ENCODE data around the gene NIBAN1. TPM values are rescaled to one million over a fixed set of nuclear protein-coding genes. Genes with fewer than 3 reads are reported as not detected.
"Not testable (repeated sequence)": the region's sequence is repeated elsewhere in the genome, so short reads cannot be mapped to it uniquely, and the experiment has no call there.

Gene NIBAN1, protein sequence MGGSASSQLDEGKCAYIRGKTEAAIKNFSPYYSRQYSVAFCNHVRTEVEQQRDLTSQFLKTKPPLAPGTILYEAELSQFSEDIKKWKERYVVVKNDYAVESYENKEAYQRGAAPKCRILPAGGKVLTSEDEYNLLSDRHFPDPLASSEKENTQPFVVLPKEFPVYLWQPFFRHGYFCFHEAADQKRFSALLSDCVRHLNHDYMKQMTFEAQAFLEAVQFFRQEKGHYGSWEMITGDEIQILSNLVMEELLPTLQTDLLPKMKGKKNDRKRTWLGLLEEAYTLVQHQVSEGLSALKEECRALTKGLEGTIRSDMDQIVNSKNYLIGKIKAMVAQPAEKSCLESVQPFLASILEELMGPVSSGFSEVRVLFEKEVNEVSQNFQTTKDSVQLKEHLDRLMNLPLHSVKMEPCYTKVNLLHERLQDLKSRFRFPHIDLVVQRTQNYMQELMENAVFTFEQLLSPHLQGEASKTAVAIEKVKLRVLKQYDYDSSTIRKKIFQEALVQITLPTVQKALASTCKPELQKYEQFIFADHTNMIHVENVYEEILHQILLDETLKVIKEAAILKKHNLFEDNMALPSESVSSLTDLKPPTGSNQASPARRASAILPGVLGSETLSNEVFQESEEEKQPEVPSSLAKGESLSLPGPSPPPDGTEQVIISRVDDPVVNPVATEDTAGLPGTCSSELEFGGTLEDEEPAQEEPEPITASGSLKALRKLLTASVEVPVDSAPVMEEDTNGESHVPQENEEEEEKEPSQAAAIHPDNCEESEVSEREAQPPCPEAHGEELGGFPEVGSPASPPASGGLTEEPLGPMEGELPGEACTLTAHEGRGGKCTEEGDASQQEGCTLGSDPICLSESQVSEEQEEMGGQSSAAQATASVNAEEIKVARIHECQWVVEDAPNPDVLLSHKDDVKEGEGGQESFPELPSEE
- 11.0 and 12.8 TPM in 2 replicates for total RNA-seq (2014; rRNA removed; shearing (Covaris generic); ENCODE audit: low replicate concordance)

DNA sequence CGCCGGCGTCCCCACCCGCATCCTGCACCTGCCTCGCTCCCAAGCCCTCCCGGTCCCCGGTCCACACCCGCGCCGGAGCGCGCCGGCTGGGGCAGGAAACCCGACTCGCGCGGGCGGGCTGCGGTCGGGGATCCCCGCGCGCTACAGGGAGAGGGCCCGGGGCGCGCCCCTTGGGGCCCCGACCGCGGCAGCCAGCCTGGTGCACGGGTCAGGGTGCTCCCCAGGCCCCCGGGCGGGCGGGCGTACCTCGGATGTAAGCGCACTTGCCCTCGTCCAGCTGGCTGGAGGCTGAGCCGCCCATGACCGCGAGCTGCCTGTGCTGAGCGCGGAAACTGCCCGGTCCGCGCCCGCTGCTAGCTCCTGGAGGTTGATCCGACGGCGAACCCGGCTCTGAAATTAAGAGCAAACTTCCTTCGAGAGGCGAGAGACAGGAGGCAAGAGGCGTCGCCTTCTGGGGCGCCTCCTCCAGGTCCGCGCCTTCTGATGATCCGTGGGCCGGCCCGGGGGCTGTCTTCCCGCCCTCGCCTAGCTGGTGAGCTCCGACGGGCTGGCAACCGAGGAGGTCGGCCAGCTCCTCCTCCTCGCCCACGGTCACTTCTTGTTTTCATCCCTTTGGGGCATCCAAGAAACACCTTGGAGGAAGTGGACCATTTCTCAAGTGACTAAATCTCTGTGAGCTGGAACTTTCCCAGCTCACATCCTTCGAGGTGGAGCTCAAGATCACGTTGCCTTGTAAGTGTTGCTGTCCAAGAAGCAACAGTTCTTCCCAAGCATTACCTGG, at the start of gene NIBAN1:
Gene NIBAN1 (minus strand): TSS at position 453 of the 781 bp plus-strand sequence. CDS start 152 bp downstream, at position 301.
- no peaks in the 10 kb centered on the region for H3K9me3 ChIP-seq
- peak within 1 kb of the TSS; percentile 64 for H3K4me3 ChIP-seq
- H3K36me3 ChIP-seq = no peaks in the 10 kb centered on the region
- DNase-seq = peak; percentile 83
- no peaks in the 10 kb centered on the region; the same call in 1 of the 2 replicates for H3K27me3 ChIP-seq

DNA sequence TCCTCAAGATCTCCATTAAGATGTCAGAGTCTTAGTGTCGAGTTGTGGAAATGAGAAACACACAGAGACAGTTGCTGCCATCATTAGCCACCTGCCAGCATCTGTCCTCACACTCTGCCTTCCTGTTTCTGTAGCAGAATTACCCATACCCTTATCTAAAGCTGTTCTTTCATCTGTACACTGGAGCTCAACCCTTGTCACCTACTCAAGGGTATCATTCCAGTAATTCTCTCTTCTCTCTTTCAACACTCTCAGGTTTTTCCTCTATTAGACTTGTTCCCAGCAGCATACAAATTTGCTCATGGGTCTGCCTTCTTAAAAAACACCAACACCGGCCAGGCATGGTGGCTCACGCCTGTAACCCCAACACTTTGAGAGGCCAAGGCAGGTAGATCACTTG, 43.7 kb upstream of the NIBAN1 start:
- no peak overlapping the region for H3K4me3 ChIP-seq
- no peaks in the 10 kb centered on the region for H3K36me3 ChIP-seq
- DNase-seq = no peak
- H3K27me3 ChIP-seq = no peaks in the 10 kb centered on the region
- no peaks in the 10 kb centered on the region for H3K9me3 ChIP-seq

DNA sequence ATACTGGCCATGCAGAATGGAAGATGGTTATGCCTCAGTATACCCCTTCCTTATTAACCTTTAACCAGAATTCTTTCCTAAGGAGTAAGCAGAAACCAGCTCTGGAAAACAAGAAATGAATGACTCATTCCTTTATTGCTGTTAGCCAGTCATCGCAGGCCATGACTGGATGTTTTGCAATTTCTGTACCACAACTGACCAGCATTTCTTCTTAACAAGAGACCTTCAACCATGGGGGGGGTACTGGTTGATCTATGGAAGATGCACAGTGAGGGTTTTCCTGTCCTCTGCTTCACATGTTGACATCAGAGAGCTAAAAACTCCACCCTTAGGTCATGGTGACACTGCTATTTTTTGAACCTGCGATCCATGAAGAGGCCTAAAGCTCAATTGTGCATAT, 43.0 kb upstream of the NIBAN1 start:
- Histone ChIP-seq H3K4me3 (no peak overlapping the region), H3K9me3 (no peaks in the 10 kb centered on the region), H3K27me3 (no peaks in the 10 kb centered on the region), H3K36me3 (no peaks in the 10 kb centered on the region)
- peak; percentile 65 for DNase-seq

DNA sequence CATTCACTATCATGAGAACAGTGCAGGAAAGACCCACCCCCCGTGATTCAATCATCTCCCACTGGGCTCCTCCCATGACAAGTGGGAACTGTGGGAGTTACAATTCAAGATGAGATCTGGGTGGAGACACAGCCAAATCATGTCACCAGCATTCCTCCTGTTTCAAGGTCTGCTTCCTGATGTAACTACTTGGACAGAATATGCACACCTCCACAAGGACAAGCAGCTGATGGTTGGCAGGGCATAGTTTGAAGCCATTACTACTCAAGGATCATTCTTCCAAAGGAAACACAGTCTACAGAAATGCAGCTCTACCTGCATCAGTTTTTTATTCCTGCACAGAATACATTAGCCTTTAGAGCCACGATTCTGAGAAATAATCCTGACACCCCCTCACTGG, 42.6 kb upstream of the NIBAN1 start:
- Histone ChIP-seq H3K4me3 (no peak overlapping the region), H3K9me3 (no peaks in the 10 kb centered on the region), H3K27me3 (no peaks in the 10 kb centered on the region), H3K36me3 (no peaks in the 10 kb centered on the region)
- no peak for DNase-seq

DNA sequence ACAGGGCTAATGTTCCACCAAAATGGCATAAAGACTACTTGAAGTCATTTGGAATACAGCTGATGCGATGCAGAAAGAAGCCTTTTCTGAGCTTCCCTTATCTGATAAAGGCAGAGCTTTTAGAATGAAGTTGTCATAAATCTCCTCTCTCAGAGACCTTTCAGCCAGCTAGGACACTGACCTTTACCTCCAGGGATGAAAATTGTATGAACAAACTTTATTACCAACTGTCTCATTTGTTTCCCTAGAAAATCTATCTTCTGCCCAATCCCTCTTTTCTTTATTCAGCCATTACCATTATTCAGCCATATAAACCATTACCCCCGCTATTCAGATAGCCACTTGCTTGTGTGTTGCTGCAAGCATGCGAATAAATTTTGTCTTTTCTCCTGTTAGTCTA, 41.3 kb upstream of the NIBAN1 start:
- DNase-seq = no peak

DNA sequence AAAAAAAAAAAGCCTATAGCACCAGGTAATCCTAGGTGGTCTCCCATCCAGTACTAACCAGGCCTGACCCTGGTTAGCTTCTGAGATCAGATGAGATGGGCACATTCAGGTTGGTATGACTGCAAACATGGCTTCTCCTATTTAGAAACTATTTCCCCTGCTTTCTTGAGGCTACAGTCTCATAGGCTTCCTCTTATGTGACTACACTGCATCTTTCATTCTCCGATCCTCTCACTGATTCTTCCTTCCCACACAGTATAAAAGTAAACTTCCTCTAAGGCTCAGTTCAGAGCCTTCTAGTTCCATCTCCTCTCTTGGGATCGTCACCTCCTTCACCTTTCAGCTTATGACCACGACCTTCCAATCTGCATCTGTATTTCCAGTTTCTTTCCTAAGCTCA, 40.6 kb upstream of the NIBAN1 start:
- H3K27me3 ChIP-seq = no peaks in the 10 kb centered on the region
- DNase-seq = no peak
- no peak overlapping the region for H3K4me3 ChIP-seq
- peaks cover 2% of the 10 kb centered on the region; the same call in 1 of the 2 replicates for H3K9me3 ChIP-seq
- no peaks in the 10 kb centered on the region for H3K36me3 ChIP-seq

More for the DNA sequence above, 41.3 kb upstream of the NIBAN1 start:
- Histone ChIP-seq H3K4me3 (no peak overlapping the region), H3K9me3 (no peaks in the 10 kb centered on the region), H3K27me3 (no peaks in the 10 kb centered on the region), H3K36me3 (no peaks in the 10 kb centered on the region)

DNA sequence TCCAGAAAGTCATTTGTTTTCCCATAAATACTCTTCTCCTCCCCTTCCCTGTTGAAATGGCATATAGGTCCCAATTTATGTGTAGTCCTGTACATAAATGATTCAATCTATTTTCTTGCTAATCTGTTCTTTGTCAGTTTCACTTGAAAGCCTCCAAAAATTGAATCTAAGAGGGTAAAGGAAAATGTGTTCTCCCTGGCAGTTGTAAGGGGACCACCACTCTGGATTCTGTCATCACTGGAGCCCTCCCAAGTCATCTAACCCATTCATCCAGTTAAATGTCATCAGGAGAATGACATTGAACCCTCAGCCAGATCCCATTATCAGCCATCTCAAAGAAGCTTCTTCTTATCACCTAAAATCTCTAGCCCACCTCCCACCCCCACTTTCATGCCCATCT, 36.1 kb upstream of the NIBAN1 start:
- Histone ChIP-seq H3K27me3 (no peaks in the 10 kb centered on the region), H3K36me3 (no peaks in the 10 kb centered on the region), H3K9me3 (peaks cover 2% of the 10 kb centered on the region), H3K4me3 (no peak overlapping the region)
- no peak for DNase-seq

DNA sequence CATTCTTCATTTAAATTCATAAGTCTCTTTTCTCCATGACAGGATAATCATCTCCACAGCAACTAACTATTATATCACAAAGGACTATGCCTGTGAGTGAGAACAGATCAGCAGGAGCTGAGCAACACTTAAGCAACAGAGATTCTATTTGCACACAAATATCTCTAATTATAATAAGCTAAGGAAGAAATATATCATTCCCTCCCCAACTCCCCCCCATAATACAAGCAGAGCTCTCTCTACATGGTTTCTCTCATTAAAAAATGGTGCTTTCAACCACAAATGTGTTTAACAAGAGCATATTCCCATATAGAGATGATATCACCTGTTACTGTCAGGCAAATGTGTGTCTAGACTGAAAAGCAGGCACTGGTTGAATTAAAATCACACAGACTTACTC, 34.5 kb upstream of the NIBAN1 start:
- H3K36me3 ChIP-seq = no peaks in the 10 kb centered on the region
- H3K4me3 ChIP-seq = no peak overlapping the region
- H3K9me3 ChIP-seq = peaks cover 2% of the 10 kb centered on the region
- no peak for DNase-seq
- H3K27me3 ChIP-seq = no peaks in the 10 kb centered on the region

DNA sequence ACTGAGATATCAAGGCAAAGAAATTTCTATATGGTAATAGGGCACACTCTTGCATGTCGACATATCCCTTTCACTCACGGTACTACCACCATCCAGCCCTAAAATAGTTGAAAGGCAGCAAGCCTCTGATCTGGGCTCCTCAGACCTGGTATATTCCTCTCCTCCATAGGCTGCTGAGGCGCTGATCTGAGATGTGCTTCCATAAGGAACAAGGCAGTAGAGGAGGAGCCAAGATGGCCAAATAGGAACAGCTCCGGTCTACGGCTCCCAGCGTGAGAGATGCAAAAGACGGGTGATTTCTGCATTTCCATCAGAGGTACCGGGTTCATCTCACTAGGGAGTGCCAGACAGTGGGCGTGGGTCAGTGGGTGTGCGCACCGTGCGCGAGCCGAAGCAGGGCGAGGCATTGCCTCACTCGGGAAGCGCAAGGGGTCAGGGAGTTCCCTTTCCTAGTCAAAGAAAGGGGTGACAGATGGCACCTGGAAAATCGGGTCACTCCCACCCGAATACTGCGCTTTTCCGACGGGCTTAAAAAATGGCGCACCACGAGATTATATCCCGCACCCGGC, 27.1 kb upstream of the NIBAN1 start:
- H3K36me3 ChIP-seq, DNase-seq, H3K9me3 ChIP-seq, H3K4me3 ChIP-seq, H3K27me3 ChIP-seq: not testable (repeated sequence)

DNA sequence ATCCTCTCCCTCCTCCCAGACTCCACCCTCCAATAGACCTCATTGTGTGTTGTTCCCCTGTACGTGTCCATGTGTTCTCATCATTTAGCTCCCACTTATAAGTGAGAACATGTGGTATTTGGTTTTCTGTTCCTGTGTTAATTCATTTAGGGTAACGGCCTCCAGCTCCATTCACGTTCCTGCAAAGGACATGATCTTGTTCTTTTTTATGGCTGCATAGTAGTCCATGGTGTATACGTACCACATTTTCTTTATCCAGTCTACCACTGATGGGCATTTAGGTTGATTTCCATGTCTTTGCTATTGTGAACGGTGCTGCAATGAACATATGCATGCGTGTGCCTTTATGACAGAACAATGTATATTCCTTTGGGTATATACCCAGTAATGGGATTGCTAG, 25.7 kb upstream of the NIBAN1 start:
- not testable (repeated sequence) for H3K27me3 ChIP-seq, DNase-seq, H3K9me3 ChIP-seq, H3K4me3 ChIP-seq, H3K36me3 ChIP-seq

DNA sequence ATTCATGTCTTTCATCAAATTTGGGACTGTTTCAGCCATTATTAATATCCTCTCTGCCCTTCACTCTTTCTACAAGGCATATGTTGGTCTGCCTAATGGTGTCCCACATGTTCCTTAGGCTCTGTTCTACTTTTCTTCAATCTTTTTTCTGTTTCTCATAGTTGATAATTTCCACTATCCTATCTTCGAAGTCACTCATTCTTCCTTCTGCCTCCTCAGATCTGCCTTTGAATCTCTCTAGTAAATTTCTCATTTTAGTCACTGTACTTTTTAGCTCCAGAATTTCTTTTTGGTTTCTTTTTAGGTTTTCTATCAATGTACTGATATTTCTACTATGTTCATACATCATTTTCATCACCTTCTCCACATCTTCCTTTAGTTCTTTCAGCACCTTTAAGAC, 20.0 kb upstream of the NIBAN1 start:
- peaks cover 2% of the 10 kb centered on the region; the same call in 1 of the 2 replicates for H3K27me3 ChIP-seq
- no peaks in the 10 kb centered on the region for H3K36me3 ChIP-seq
- no peak overlapping the region for H3K4me3 ChIP-seq
- no peak for DNase-seq
- no peaks in the 10 kb centered on the region; the same call in 1 of the 2 replicates for H3K9me3 ChIP-seq

DNA sequence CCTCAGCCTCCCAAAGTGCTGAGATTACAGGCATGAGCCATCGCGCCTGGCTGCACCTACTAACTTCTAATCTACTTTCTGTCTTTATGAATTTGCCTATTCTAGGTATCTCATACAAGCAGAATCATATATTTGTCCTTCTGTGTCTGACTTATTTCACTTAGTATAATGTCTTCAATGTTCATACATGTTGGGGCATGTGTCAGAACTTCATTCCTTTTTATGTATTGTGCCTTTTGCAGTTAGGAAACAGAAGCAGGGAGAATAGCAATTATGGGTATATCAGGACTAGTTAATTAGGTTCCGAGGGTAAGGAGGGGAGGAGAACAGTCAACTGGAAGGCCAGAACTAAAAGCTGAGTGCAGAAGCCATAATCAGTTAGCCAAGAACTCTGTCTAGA, 18.0 kb upstream of the NIBAN1 start:
- H3K36me3 ChIP-seq = no peaks in the 10 kb centered on the region
- H3K4me3 ChIP-seq = no peak overlapping the region
- no peak for DNase-seq
- peaks cover 2% of the 10 kb centered on the region; the same call in 1 of the 2 replicates for H3K27me3 ChIP-seq
- no peaks in the 10 kb centered on the region; the same call in 1 of the 2 replicates for H3K9me3 ChIP-seq

DNA sequence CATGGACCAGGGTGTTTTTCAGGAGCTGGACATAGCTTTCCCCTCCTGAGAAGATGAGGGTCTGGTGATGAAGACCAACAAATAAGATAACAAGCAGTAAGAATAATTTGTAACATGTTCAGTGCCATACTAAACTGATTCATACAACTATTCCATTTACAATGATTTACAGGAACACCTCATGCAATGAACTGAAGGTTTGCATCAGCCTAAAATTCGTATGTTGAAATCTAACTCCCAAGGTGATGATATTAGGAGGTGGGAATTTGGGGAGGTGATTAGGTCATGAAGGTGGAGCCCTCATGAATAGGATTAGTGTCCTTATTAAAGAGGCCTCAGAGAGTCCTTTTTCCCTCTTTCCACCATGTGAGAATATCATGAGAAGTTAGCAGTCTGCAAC, 15.9 kb upstream of the NIBAN1 start:
- peaks cover 3% of the 10 kb centered on the region for H3K27me3 ChIP-seq
- no peak for DNase-seq
- H3K9me3 ChIP-seq = no peaks in the 10 kb centered on the region; the same call in 1 of the 2 replicates

DNA sequence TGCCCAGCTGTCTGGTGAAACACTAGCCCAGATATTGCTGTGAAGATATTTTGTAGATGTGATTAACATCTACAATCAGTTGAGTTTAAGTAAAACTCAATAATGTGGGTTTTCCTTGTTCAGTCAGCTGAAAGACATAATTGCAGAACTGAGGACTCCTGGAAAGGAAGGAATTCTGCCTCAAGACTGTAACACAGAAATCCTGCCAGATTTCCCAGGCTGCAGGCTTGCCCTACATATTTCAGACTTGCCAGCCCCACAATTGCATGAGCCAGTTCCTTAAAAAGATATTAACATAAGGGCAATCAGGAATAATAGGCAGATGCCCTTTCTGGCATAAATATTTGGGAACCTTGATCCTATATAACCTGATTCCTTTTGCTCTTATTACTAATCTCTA, 14.2 kb upstream of the NIBAN1 start:
- Histone ChIP-seq H3K36me3 (no peaks in the 10 kb centered on the region), H3K9me3 (no peaks in the 10 kb centered on the region)
- DNase-seq = no peak

More for the DNA sequence above, 15.9 kb upstream of the NIBAN1 start:
- no peaks in the 10 kb centered on the region for H3K36me3 ChIP-seq
- no peak overlapping the region for H3K4me3 ChIP-seq

DNA sequence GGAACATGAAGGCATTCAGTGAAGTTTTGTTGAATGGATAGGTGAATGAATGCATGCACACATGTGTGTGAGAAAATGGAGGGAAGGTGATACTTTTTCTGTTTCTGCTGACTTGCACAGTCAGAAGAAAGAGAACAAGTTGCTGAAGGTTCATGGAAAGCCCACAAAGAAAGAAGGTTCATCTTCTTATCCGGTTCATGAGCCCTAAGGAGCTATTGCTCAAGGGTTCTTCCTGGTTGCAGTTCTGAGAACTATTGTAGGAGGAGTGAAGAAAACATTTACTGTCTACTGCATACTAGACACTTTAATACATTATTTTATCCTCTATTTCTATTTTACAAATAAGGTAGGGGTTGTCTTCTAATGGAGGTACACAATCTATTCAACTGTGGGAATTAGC, 13.4 kb upstream of the NIBAN1 start:
- no peak for DNase-seq
- H3K9me3 ChIP-seq = no peaks in the 10 kb centered on the region
- H3K36me3 ChIP-seq = no peaks in the 10 kb centered on the region
- peaks cover 3% of the 10 kb centered on the region for H3K27me3 ChIP-seq
- H3K4me3 ChIP-seq = no peak overlapping the region

More for the DNA sequence above, 14.2 kb upstream of the NIBAN1 start:
- Histone ChIP-seq H3K27me3 (peaks cover 3% of the 10 kb centered on the region), H3K4me3 (no peak overlapping the region)

DNA sequence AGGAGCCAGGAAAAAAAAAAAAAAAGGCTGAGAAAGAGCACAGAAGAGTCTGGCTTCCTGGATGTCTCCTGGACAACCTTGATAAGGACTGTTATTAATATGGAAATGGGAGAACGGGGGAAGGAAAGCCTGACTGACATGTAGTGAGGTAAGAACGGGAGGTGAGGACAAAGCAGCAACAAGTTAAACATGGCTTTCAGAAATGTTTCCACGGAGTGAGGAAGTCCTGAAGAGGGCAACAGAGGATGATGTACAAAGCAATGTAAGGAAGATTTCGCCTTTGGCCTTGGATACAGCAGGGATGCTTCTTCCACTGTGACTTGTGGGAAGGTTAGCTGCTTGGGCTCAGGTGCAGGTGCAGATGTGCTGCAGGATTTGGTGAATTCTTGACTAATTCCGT, 11.9 kb upstream of the NIBAN1 start:
- no peaks in the 10 kb centered on the region for H3K36me3 ChIP-seq
- no peak for DNase-seq
- H3K4me3 ChIP-seq = no peak overlapping the region
- H3K9me3 ChIP-seq = no peaks in the 10 kb centered on the region
- peaks cover 3% of the 10 kb centered on the region for H3K27me3 ChIP-seq

Measured in MG63 (cell line).